GM19025 (cell line): ENCODE results near the gene PCDHGB5.

ENCODE experiments used
- ATAC-seq: cut with Tn5 transposase; IDR thresholded peaks from one replicate; pipeline ENCODE4 v1.9.1; 2021; ENCODE audit warnings: mild to moderate bottlenecking, low read depth, moderate library complexity; ENCODE audit not compliant: unreplicated experiment

PCDHGB5 gene

DNA sequence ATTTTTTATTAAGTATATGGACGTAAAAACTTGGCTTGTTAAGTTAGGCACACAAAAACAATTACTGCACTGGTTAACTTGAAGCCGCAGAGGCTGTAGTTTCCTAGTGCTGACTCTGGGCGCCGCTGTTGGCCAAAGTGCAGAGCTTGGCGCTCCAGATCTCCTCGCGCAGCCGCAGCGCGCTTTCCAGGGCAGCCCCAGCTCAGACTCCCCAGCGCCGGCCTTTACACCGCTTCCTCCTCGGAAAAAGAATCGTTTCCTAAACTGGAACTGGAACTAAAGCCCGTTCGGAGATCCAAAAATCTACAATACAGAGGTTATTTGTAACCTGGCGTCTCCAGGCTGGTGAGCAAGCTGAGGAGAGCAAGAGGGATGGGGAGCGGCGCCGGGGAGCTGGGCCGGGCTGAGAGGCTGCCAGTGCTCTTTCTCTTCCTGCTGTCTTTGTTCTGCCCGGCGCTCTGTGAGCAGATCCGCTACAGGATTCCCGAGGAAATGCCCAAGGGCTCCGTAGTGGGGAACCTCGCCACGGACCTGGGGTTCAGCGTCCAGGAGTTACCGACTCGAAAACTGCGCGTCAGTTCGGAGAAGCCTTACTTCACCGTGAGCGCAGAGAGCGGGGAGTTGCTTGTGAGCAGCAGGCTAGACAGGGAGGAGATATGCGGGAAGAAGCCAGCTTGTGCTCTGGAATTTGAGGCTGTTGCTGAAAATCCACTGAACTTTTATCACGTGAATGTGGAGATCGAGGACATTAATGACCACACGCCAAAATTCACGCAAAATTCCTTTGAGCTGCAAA is at the start of gene PCDHGB5:
Gene PCDHGB5 (plus strand): TSS at position 192 of the 796 bp plus-strand sequence. CDS start 181 bp downstream, at position 373.
- peak; percentile 93 for ATAC-seq

DNA sequence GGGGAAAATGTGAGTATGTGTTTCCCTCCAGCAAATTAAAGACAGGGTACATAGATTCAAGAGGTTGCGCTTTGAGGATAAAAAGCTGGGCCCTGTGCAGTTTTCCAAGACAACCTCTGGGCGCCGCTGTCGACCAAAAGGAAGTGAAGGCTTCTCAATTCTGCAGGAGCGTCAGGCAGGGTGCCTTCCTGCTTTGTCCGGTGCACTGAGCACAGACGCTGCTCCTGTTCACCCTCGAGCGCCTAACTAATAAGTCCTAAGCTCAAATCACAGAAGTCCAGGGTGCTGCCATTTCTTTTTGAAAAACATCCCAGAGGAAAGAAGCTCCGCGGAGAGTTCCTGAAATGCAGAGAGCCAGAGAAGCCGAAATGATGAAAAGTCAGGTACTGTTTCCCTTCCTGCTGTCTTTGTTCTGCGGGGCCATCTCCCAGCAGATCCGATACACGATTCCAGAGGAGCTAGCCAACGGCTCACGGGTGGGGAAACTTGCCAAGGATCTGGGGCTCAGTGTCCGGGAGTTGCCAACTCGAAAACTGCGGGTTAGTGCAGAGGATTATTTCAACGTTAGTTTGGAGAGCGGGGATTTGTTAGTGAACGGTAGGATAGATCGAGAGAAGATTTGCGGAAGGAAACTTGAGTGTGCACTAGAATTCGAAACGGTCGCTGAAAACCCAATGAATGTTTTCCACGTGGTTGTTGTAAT is 47.7 kb upstream of the PCDHGB5 start, which contains the start of gene PCDHGB1:
Gene PCDHGB1 (plus strand): TSS at position 183 of the 703 bp plus-strand sequence. CDS start 162 bp downstream, at position 345.
- ATAC-seq = no peak

- ATAC-seq = no peak
These were observed 46.2 kb upstream of the PCDHGB5 start for GRCh38 chr5:141351591-141351990.

DNA sequence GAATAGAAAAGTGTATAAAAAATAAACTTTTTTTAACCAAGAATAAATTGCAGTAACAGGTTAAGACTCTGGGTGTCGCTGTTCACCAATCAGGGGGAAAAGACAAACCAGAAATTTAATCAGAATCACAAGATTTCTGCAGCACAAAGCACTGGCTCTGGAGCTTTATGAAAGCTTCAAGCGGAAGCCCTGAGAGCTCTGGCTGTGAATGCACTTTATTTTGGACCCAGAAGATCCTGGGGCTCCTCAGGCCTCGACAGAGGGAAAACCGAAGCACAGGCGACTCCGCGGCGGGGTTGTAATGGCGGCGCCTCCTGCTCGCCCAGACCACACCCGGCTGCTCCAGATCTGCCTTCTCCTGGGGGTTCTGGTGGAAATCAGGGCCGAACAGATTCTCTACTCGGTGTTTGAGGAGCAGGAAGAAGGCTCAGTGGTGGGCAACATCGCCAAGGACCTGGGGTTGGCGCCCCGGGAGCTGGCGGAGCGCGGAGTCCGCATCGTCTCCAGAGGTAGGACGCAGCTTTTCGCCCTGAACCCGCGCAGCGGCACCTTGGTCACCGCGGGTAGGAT is 42.8 kb upstream of the PCDHGB5 start, which contains the start of gene PCDHGA4:
Gene PCDHGA4 (plus strand): TSS at position 122 of the 570 bp plus-strand sequence. CDS start 87 bp downstream, at position 209.
- no peak for ATAC-seq

DNA sequence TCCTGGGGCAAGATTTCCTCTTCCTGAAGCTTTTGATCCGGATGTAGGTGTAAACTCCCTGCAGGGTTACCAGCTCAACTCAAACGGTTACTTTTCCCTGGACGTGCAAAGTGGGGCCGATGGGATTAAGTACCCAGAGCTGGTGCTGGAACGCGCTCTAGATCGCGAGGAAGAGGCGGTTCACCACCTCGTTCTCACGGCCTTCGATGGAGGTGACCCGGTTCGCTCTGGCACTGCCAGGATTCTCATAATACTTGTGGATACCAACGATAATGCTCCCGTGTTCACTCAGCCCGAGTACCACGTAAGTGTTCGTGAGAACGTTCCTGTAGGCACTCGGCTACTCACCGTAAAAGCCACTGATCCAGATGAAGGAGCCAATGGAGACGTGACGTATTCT is 42.1 kb upstream of the PCDHGB5 start:
- ATAC-seq = no peak

DNA sequence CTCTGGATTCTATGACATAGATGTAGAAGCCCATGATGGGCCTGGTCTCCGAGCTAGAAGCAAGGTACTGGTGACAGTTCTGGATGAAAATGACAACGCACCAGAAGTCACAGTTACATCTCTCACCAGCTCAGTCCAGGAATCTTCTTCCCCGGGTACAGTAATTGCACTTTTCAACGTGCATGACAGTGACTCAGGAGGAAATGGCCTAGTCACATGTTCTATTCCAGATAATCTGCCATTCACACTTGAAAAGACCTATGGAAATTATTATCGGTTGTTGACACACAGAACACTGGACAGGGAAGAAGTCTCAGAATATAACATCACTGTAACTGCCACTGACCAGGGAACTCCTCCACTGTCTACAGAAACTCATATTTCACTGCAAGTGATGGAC is 41.6 kb upstream of the PCDHGB5 start:
- no peak for ATAC-seq

DNA sequence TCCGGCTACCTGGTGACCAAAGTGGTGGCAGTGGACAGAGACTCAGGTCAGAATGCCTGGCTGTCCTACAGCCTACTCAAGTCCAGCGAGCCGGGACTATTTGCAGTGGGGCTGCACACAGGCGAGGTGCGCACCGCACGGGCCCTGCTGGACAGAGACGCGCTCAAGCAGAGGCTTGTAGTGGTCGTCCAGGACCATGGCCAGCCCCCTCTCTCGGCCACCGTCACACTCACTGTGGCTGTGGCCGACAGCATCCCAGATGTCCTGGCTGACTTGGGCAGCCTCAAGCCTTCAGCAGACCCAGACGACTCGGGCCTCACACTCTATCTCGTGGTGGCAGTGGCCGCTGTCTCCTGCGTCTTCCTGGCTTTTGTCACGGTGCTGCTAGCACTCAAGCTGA is 40.8 kb upstream of the PCDHGB5 start:
- ATAC-seq = no peak

DNA sequence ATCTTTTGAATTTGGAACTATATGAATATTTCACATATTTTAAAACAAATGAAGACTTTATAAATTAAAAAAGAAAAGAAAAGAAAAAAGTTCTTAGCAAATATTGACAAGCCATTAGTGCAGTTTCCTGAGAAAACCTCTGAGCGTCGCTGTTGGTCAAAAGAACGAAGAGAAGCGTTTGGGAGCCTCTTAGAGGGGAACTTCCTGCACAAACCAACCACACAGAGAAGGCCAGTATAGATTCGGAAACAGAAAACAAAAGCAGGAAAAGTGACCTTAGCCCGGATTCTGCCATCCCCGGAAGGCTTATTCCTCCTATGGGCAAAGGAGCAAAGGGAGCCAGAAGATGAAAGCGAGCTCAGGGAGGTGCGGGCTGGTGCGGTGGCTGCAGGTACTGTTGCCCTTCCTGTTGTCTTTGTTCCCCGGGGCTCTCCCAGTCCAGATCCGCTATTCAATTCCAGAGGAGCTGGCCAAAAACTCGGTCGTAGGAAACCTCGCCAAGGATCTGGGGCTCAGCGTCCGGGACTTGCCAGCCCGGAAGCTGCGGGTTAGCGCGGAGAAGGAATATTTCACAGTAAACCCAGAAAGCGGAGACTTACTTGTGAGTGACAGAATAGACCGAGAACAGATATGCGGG is 37.8 kb upstream of the PCDHGB5 start, which contains the start of gene PCDHGB2:
Gene PCDHGB2 (plus strand): TSS at position 205 of the 637 bp plus-strand sequence. CDS start 142 bp downstream, at position 347.
- ATAC-seq = no peak

DNA sequence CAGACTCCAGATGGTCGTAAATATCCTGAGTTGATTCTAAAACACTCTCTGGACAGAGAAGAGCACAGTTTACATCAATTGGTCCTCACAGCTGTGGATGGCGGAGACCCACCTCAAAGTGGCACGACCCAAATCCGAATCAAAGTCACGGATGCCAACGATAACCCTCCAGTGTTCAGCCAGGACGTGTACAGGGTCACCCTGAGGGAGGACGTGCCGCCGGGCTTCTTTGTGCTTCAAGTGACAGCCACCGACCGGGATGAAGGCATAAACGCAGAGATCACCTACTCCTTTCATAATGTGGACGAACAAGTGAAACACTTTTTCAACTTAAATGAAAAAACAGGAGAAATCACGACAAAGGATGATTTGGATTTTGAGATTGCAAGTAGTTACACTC is 37.1 kb upstream of the PCDHGB5 start:
- no peak for ATAC-seq

GRCh38 chr5:141362719-141363118 is 35.0 kb upstream of the PCDHGB5 start:
- ATAC-seq = no peak

- no peak for ATAC-seq
These were observed 33.6 kb upstream of the PCDHGB5 start, which contains the start of gene PCDHGA5 for GRCh38 chr5:141363952-141364660. Gene PCDHGA5, plus strand, starts transcription at chr5:141364162. Its CDS starts 169 bp downstream, at chr5:141364331.

DNA sequence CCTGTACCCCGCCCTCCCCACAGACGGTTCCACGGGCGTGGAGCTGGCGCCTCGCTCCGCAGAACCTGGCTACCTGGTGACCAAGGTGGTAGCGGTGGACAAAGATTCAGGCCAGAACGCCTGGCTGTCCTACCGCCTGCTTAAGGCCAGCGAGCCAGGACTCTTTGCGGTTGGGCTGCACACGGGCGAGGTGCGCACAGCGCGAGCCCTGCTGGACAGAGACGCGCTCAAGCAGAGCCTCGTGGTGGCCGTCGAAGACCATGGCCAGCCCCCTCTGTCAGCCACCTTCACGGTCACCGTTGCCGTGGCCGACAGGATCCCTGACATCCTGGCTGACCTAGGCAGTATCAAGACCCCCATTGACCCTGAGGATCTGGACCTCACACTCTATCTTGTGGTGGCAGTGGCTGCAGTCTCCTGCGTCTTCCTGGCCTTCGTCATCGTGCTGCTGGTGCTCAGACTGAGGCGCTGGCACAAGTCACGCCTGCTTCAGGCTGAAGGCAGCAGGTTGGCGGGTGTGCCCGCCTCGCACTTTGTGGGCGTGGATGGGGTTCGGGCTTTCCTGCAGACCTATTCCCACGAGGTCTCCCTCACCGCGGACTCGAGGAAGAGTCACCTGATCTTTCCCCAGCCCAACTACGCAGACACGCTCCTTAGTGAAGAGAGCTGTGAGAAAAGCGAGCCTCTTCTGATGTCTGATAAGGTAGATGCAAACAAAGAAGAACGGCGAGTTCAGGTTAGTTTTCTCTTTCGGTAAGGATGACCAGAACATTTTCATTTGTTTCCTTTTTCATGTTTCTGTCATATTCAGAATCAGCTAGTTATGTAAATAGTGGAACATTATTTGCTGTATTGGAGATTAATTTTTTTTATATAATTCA is 31.5 kb upstream of the PCDHGB5 start:
- ATAC-seq = no peak

GRCh38 chr5:141369994-141370848 is 27.5 kb upstream of the PCDHGB5 start, which contains the start of gene PCDHGB3:
Gene PCDHGB3, plus strand, starts transcription at chr5:141370242. Its CDS starts 153 bp downstream, at chr5:141370395.
- no peak for ATAC-seq

GRCh38 chr5:141371572-141372475 is 25.9 kb upstream of the PCDHGB5 start:
- ATAC-seq = no peak

GRCh38 chr5:141373673-141374317 is 24.0 kb upstream of the PCDHGB5 start, which contains the start of gene PCDHGA6:
Gene PCDHGA6, plus strand, starts transcription at chr5:141373891. Its CDS starts 193 bp downstream, at chr5:141374084.
- ATAC-seq = no peak

DNA sequence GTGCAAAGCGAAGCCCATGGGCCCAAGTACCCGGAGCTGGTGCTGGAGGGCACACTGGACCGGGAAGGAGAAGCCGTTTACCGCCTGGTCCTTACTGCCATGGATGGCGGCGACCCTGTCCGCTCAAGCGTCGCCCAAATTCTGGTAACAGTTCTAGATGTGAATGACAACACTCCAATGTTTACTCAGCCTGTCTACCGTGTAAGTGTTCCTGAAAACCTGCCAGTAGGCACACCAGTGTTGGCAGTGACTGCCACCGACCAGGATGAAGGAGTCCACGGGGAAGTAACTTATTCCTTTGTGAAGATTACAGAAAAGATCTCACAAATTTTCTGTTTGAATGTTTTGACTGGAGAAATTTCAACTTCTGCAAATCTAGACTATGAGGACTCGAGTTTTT is 23.1 kb upstream of the PCDHGB5 start:
- no peak for ATAC-seq
